MCF 10A (cell line): ENCODE results near the gene ULBP3. TPM values are rescaled to one million over a fixed set of nuclear protein-coding genes. Genes with fewer than 3 reads are reported as not detected.

ENCODE experiments used
- BruUV-seq: library from RNA; stranded (reverse); fragments of 400-500 nt; replicated peaks from 2 replicates; lab custom pipeline; 2021; lab: Mats Ljungman, UMichigan
- CTCF ChIA-PET: fragments of 300-600 bp; sonication (Branson Sonifier 250); formaldehyde crosslinking; extraction: SDS; loops from one replicate; lab custom pipeline; 2021; ENCODE audit warnings: antibody characterized with exemption, inconsistent platforms; lab: Yijun Ruan, JAX
- POLR2A ChIA-PET: fragments of 300-600, 350-650 bp; sonication (Branson Sonifier 250); formaldehyde crosslinking; extraction: SDS; loops from one replicate; lab custom pipeline; 2020; ENCODE audit warnings: antibody characterized with exemption, inconsistent platforms; lab: Yijun Ruan, JAX
- DNase-seq: peaks from one replicate; pipeline ENCODE4 v3.0.0-alpha.2; 2018; ENCODE audit not compliant: unreplicated experiment
- H3K27ac Mint-ChIP-seq: one replicate; pipeline ENCODE4 v1.8.0; 2022; ENCODE audit warnings: mild to moderate bottlenecking, low read depth, mixed read lengths; ENCODE audit not compliant: unreplicated experiment
- H3K27me3 Mint-ChIP-seq: one replicate; pipeline ENCODE4 v1.8.0; 2022; ENCODE audit warnings: mixed read lengths; ENCODE audit not compliant: insufficient read depth, unreplicated experiment
- H3K36me3 Mint-ChIP-seq: one replicate; pipeline ENCODE4 v1.8.0; 2022; ENCODE audit warnings: mild to moderate bottlenecking, moderate library complexity, mixed read lengths; ENCODE audit not compliant: insufficient read depth, unreplicated experiment
- H3K4me1 Mint-ChIP-seq: one replicate; pipeline ENCODE4 v1.8.0; 2022; ENCODE audit warnings: mixed read lengths; ENCODE audit not compliant: insufficient read depth, unreplicated experiment
- H3K4me3 Mint-ChIP-seq: one replicate; pipeline ENCODE4 v1.8.0; 2022; ENCODE audit warnings: mild to moderate bottlenecking, moderate library complexity, mixed read lengths; ENCODE audit not compliant: unreplicated experiment
- H3K9me3 Mint-ChIP-seq: one replicate; pipeline ENCODE4 v1.8.0; 2022; ENCODE audit warnings: mixed read lengths; ENCODE audit not compliant: unreplicated experiment
- intact Hi-C: fragments of 100-400 bp; cut with micrococcal nuclease; formaldehyde crosslinking; loops from 2 replicates; pipeline ENCODE4 v1.14.1; 2022
- total RNA-seq: library from RNA; stranded (reverse); gene quantifications from 2 replicates; pipeline ENCODE4 v1.2.3, GENCODE V29; 2022
- TF ChIP-seq, protein P1 (sequence below): fragments of 200-600 bp; IDR thresholded peaks from one replicate; pipeline ENCODE4 v1.8.0; 2022; ENCODE audit warnings: antibody characterized with exemption, mild to moderate bottlenecking; ENCODE audit not compliant: unreplicated experiment

Gene ULBP3
- total RNA-seq, 1 experiment from 2014 or later: 4.9 TPM

DNA sequence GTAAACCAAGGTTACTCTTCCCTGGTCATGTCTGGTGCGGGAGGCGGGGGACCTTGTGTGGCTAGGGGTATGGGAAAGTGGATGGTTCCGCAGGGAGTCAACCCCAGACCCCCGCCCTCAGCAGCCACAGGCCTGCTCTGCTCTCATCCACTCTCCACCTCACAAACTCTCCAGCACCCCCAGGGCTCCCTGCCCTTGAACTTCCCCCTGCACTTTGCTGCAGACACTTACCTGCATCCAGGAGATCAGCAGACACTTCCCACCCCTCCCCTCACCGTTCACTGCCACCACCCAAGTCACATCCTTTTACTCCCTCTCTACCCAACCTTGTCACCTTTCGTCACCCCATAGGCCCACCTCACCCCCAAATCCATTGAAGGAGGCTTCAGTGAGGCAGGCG, 39.6 kb downstream of the ULBP3 start:
- H3K27me3 Mint-ChIP-seq: no peaks in the 10 kb centered on the region
- ChIA-PET POLR2A (no interaction called here), CTCF (interaction anchor here (1.1 kb wide), 1 partner anchor 365 kb away, joined by 3 read pairs; no protein-coding TSS in a partner anchor)
- H3K36me3 Mint-ChIP-seq: no peaks in the 10 kb centered on the region
- BruUV-seq: no TSS peak
- no peak overlapping the region for H3K27ac Mint-ChIP-seq
- no peaks in the 10 kb centered on the region for H3K9me3 Mint-ChIP-seq
- H3K4me3 Mint-ChIP-seq: no peak overlapping the region
- DNase-seq: no peak
- H3K4me1 Mint-ChIP-seq: peaks cover 23% of the 10 kb centered on the region
- intact Hi-C loops: loop anchor here (5.0 kb wide), 1 partner anchor 38 kb away; the partner anchor contains the start of gene ULBP3
- TF ChIP-seq, protein P1, sequence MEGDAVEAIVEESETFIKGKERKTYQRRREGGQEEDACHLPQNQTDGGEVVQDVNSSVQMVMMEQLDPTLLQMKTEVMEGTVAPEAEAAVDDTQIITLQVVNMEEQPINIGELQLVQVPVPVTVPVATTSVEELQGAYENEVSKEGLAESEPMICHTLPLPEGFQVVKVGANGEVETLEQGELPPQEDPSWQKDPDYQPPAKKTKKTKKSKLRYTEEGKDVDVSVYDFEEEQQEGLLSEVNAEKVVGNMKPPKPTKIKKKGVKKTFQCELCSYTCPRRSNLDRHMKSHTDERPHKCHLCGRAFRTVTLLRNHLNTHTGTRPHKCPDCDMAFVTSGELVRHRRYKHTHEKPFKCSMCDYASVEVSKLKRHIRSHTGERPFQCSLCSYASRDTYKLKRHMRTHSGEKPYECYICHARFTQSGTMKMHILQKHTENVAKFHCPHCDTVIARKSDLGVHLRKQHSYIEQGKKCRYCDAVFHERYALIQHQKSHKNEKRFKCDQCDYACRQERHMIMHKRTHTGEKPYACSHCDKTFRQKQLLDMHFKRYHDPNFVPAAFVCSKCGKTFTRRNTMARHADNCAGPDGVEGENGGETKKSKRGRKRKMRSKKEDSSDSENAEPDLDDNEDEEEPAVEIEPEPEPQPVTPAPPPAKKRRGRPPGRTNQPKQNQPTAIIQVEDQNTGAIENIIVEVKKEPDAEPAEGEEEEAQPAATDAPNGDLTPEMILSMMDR: no peak

DNA sequence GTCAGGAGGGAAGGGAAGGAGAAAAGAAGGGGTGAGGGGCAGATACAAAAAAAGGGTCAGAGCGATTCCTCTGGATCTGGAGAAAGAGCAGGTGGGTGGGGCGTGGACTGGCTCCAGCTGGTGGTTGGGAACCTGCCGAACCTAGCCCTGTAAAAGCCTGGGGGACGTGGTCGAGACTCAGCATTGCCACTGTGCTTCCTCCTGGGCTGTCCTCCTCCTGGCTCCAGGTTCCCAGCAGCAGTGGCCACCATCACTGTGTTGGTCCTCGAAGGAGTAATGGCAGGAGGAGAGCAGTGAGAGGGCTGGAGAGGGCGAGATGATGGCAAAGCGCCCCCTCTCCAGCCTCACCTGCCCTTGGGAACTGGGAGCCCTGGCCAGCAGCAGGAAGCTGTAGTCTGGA, 40.1 kb downstream of the ULBP3 start:
- Mint-ChIP-seq H3K4me3 (no peak overlapping the region), H3K27ac (no peak overlapping the region), H3K4me1 (peaks cover 23% of the 10 kb centered on the region), H3K9me3 (no peaks in the 10 kb centered on the region), H3K27me3 (no peaks in the 10 kb centered on the region), H3K36me3 (no peaks in the 10 kb centered on the region)
- ChIA-PET CTCF (interaction anchor here (1.1 kb wide), 1 partner anchor 366 kb away, joined by 3 read pairs; no protein-coding TSS in a partner anchor), POLR2A (no interaction called here)
- no peak for DNase-seq
- intact Hi-C loops: loop anchor here (5.0 kb wide), 1 partner anchor 39 kb away; the partner anchor contains the start of gene ULBP3
- TF ChIP-seq, protein P1: no peak
- BruUV-seq: no TSS peak

GRCh38 chr6:150027806-150028565, 40.9 kb downstream of the ULBP3 start:
- H3K36me3 Mint-ChIP-seq: no peaks in the 10 kb centered on the region
- no TSS peak for BruUV-seq
- no peaks in the 10 kb centered on the region for H3K9me3 Mint-ChIP-seq
- no peak for DNase-seq
- no peak overlapping the region for H3K4me3 Mint-ChIP-seq
- ChIA-PET POLR2A (interaction anchor here (0.6 kb wide), 1 partner anchor 154 kb away, joined by 3 read pairs; no protein-coding TSS in a partner anchor), CTCF (interaction anchor here (0.8 to 1.1 kb wide), 2 partner anchors 93 to 367 kb away, joined by 3 read pairs; no protein-coding TSS in a partner anchor)
- TF ChIP-seq, protein P1: no peak
- no peak overlapping the region for H3K27ac Mint-ChIP-seq
- intact Hi-C loops: loop anchor here (5.0 kb wide), 1 partner anchor 39 kb away; the partner anchor contains the start of gene ULBP3
- H3K27me3 Mint-ChIP-seq: no peaks in the 10 kb centered on the region
- peaks cover 23% of the 10 kb centered on the region for H3K4me1 Mint-ChIP-seq
